Prostate gland (tissue), 2 donors: ENCODE results near the gene SYNC. TPM values are rescaled to one million over a fixed set of nuclear protein-coding genes. Genes with fewer than 3 reads are reported as not detected.
"Not testable (repeated sequence)": the region's sequence is repeated elsewhere in the genome, so short reads cannot be mapped to it uniquely, and the experiment has no call there.

Source experiments
- DNase-seq: peaks from one replicate; pipeline ENCODE4 v3.0.0-alpha.2; 2019; ENCODE audit warnings: low spot score
- H3K27ac ChIP-seq, 2 donors: fragments of 200-600 bp; sonication (generic); 2 replicates each; pipeline ENCODE4 v1.5.1; 2017 to 2019
- H3K27me3 ChIP-seq: fragments of 200-600 bp; sonication (generic); replicated peaks from 2 replicates; pipeline ENCODE4 v1.5.1; 2019; ENCODE audit not compliant: insufficient read depth
- H3K36me3 ChIP-seq, 2 donors: fragments of 200-600 bp; sonication (generic); 1 replicate in 1 of 2; 2 replicates in 1 of 2; pipeline versions ENCODE4 v1.5.1 to v1.8.1; 2017 to 2019
- H3K4me1 ChIP-seq: fragments of 200-600 bp; sonication (generic); replicated peaks from 2 replicates; pipeline ENCODE4 v1.5.1; 2019
- H3K4me3 ChIP-seq, 2 donors: fragments of 200-600 bp; sonication (generic); 2 replicates each; pipeline ENCODE4 v1.5.1; 2017 to 2019
- H3K9me3 ChIP-seq: fragments of 200-600 bp; sonication (generic); 2 replicates; pipeline ENCODE4 v1.5.1; 2017
- POLR2A ChIP-seq: fragments of 450-650 bp; IDR thresholded peaks from one replicate; pipeline ENCODE4 v1.6.1; 2016; ENCODE audit warnings: antibody characterized with exemption, mild to moderate bottlenecking
- POLR2AphosphoS5 ChIP-seq: sonication (generic); formaldehyde crosslinking; IDR thresholded peaks from one replicate; pipeline ENCODE4 v1.6.1; 2017; ENCODE audit warnings: antibody characterized with exemption
- WGBS: methylation state at CpG from one replicate; pipeline ENCODE4 v1.1.5; 2018; 5-methylcytosine and 5-hydroxymethylcytosine counted together
- intact Hi-C: fragments of 100-400 bp; cut with DNase I; formaldehyde crosslinking; loops from one replicate; pipeline ENCODE4 v1.14.2; 2022
- total RNA-seq, 2 donors: library from RNA; depleted of rRNA; stranded (reverse); fragments of >200 nt; gene quantifications; one replicate each; pipeline ENCODE4 v1.1.0, GENCODE V29; 2016
- TF ChIP-seq, protein P1 (sequence below), 4 experiments: fragments of 200-600 bp in 2 of 4; fragments of 450-650 bp in 2 of 4; sonication (generic) in 2 of 4; IDR thresholded peaks; 1 replicate in 3 of 4; 2 replicates in 1 of 4; pipeline ENCODE4 v1.5.1; 2016 to 2019; ENCODE audit warnings: antibody characterized with exemption in 4 of 4, mild to moderate bottlenecking in 2 of 4, moderate library complexity in 2 of 4

SYNC gene
- total RNA-seq, 2 donors from 2014 or later: 7.9 to 18.2 TPM

DNA sequence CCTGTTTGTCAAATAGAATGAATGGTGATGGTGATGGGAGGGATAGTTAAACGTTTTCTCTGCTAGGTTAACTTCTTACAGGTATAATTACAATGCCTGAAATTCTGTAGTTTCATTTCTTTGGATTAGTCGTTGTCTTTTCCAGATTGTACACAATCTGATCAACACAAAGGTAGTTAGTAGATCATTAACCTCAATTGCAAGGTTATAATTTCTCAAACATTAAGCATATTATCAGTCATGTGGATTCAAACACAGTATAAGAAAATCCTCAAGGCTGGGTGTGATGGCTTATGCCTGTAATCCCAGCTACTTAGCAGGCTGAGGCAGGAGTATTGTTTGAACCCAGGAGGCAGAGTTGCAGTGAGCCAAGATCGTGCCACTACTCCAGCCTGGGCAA lies 20.6 kb downstream of the SYNC start:
- intact Hi-C loops: no loop called here
- no peak for DNase-seq
- H3K27ac ChIP-seq: peak overlapping the region in 1 of 2 donors; percentile 24
- TF ChIP-seq POLR2A: no peak
- TF ChIP-seq POLR2AphosphoS5: no peak
- TF ChIP-seq, protein P1, sequence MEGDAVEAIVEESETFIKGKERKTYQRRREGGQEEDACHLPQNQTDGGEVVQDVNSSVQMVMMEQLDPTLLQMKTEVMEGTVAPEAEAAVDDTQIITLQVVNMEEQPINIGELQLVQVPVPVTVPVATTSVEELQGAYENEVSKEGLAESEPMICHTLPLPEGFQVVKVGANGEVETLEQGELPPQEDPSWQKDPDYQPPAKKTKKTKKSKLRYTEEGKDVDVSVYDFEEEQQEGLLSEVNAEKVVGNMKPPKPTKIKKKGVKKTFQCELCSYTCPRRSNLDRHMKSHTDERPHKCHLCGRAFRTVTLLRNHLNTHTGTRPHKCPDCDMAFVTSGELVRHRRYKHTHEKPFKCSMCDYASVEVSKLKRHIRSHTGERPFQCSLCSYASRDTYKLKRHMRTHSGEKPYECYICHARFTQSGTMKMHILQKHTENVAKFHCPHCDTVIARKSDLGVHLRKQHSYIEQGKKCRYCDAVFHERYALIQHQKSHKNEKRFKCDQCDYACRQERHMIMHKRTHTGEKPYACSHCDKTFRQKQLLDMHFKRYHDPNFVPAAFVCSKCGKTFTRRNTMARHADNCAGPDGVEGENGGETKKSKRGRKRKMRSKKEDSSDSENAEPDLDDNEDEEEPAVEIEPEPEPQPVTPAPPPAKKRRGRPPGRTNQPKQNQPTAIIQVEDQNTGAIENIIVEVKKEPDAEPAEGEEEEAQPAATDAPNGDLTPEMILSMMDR (IDR thresholded peaks at IDR 0.05): no peak
- H3K4me3 ChIP-seq: no peak overlapping the region
- peaks cover 9% of the 10 kb centered on the region for H3K4me1 ChIP-seq
- no peaks in the 10 kb centered on the region for H3K27me3 ChIP-seq
- no peaks in the 10 kb centered on the region for H3K9me3 ChIP-seq
- 30% methylated on average over 3 of the region's 3 CpGs for WGBS
- no peaks in the 10 kb centered on the region for H3K36me3 ChIP-seq

DNA sequence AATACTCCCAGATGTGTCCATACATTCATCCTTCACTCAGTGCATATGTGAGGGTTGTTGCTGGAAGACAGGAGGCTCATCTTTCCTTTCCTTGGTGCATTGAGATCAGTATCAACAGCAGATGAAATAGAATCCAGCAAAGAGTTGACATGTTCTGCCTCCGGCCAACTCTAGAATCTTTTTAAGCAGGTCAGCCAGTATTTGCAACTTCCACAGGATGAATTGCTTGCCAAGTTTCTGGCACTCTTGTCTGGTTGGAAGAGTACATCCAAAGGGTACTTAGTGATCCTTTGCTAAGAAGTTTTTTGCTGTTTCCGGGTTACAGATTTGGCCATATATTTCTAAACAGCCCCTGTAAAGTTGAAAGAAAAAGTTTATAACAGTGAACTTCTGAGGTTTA lies 21.1 kb downstream of the SYNC start:
- H3K4me1 ChIP-seq: peaks cover 9% of the 10 kb centered on the region
- H3K9me3 ChIP-seq: no peaks in the 10 kb centered on the region
- DNase-seq: peak; percentile 31
- H3K27me3 ChIP-seq: no peaks in the 10 kb centered on the region
- 11% methylated on average over 2 of the region's 2 CpGs for WGBS
- H3K27ac ChIP-seq: peak overlapping the region in 1 of 2 donors; percentile 24
- intact Hi-C loops: no loop called here
- TF ChIP-seq POLR2AphosphoS5: peak; percentile 68
- TF ChIP-seq, protein P1 (IDR thresholded peaks at IDR 0.05): no peak
- no peak for TF ChIP-seq POLR2A
- H3K36me3 ChIP-seq: no peaks in the 10 kb centered on the region
- no peak overlapping the region for H3K4me3 ChIP-seq

DNA sequence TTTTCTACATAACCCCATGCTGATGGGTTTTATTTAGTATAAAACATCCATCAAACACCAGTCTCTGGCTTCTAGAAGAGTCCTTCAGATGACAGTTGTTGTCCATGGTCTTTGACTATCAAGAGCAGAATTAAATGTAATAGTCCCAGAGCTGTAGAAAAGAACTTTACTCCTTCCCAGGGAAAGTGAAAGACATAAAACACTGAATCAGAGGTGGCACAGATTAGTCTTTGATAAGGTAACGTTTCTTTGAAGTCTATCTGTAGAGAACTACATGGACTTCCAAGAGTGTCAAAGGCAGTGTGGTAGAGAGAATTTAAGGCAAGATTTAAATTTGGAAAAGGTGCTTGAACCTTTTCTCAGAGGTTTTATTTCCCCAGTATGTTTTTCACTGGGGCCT lies 21.9 kb downstream of the SYNC start:
- Histone ChIP-seq H3K27me3 (no peaks in the 10 kb centered on the region), H3K27ac (no peak overlapping the region), H3K9me3 (no peaks in the 10 kb centered on the region), H3K36me3 (no peaks in the 10 kb centered on the region), H3K4me1 (peaks cover 9% of the 10 kb centered on the region), H3K4me3 (no peak overlapping the region)
- intact Hi-C loops: no loop called here
- no peak for DNase-seq
- TF ChIP-seq POLR2AphosphoS5 (no peak), POLR2A (no peak)
- TF ChIP-seq, protein P1 (IDR thresholded peaks at IDR 0.05): no peak
- WGBS: 39% methylated on average over 1 of the region's 1 CpG

- intact Hi-C loops, H3K4me3 ChIP-seq, H3K27me3 ChIP-seq, H3K27ac ChIP-seq, H3K4me1 ChIP-seq, DNase-seq, H3K9me3 ChIP-seq, H3K36me3 ChIP-seq: not testable (repeated sequence)
- WGBS: 86% methylated on average over 4 of the region's 4 CpGs
Observed at GRCh38 chr1:32679993-32680392, 22.6 kb downstream of the SYNC start.

DNA sequence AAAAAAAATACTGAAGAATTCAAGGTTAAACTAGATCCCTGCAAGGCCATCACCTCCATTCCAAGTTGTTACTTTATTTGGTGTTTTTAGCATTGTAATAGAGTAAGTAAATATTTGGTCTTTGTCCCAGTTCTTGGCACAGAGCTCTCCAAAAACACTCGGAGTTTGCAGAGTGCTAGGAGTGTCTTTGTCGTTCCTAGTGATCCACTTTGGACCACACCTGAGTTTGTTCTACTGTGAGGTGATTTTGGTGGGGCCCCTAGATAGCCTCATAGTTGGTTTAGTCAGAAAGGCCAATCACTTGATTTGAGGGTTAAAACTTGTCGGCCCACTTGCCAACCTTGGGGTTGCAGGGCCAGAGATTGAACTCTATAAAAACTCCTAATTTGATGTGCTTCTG lies 25.6 kb downstream of the SYNC start:
- TF ChIP-seq POLR2AphosphoS5 (no peak), POLR2A (no peak)
- TF ChIP-seq, protein P1 (IDR thresholded peaks at IDR 0.05): no peak
- DNase-seq: no peak
- Histone ChIP-seq H3K4me1 (no peaks in the 10 kb centered on the region), H3K27me3 (no peaks in the 10 kb centered on the region), H3K27ac (no peak overlapping the region), H3K36me3 (peaks cover 0 to 28% of the 10 kb centered on the region in 2 donors), H3K4me3 (no peak overlapping the region), H3K9me3 (no peaks in the 10 kb centered on the region)
- 11% methylated on average over 3 of the region's 3 CpGs for WGBS
- intact Hi-C loops: no loop called here

- H3K36me3 ChIP-seq: peaks cover 0 to 36% of the 10 kb centered on the region in 2 donors
Observed at GRCh38 chr1:32668716-32669115, 33.9 kb downstream of the SYNC start.

More at GRCh38 chr1:32668716-32669115, 33.9 kb downstream of the SYNC start:
- H3K4me3 ChIP-seq, H3K27ac ChIP-seq, H3K9me3 ChIP-seq, intact Hi-C loops, DNase-seq, H3K27me3 ChIP-seq, H3K4me1 ChIP-seq: not testable (repeated sequence)
- WGBS: 98% methylated on average over 5 of the region's 5 CpGs
